Activated CD8-positive, alpha-beta memory T cell treated with anti-CD3 and anti-CD28 coated beads for 4 hours (primary cell): Measurements from ENCODE around the gene TNFAIP3.

Experiments
- DNase-seq, 2 donors: peaks; one replicate each; pipeline ENCODE4 v3.0.0-alpha.2; 2020; ENCODE audit warnings: low read depth in 2 of 2

The TNFAIP3 gene

GRCh38 chr6:137921823-137922222 lies 54.8 kb downstream of the TNFAIP3 start:
- DNase-seq: no peak

GRCh38 chr6:137923866-137924653 lies 57.0 kb downstream of the TNFAIP3 start:
- DNase-seq: no peak

- no peak for DNase-seq
Measured at GRCh38 chr6:137925141-137925698, 58.2 kb downstream of the TNFAIP3 start.

GRCh38 chr6:137926207-137926731 lies 59.2 kb downstream of the TNFAIP3 start:
- DNase-seq: no peak

- DNase-seq: no peak
Measured at GRCh38 chr6:137926985-137927384, 59.9 kb downstream of the TNFAIP3 start.

- DNase-seq: peak; percentile 65 to 77
Measured at GRCh38 chr6:137927777-137928218, 60.7 kb downstream of the TNFAIP3 start.

- no peak for DNase-seq
Measured at GRCh38 chr6:137928286-137928685, 61.2 kb downstream of the TNFAIP3 start.

GRCh38 chr6:137931849-137932465 lies 64.9 kb downstream of the TNFAIP3 start:
- no peak for DNase-seq
